Measurements from ENCODE around the gene MZT1. TPM values are rescaled to one million over a fixed set of nuclear protein-coding genes. Genes with fewer than 3 reads are reported as not detected.

The MZT1 gene
- total RNA-seq, 1 donor from 2014 or later = 17.9 TPM

DNA sequence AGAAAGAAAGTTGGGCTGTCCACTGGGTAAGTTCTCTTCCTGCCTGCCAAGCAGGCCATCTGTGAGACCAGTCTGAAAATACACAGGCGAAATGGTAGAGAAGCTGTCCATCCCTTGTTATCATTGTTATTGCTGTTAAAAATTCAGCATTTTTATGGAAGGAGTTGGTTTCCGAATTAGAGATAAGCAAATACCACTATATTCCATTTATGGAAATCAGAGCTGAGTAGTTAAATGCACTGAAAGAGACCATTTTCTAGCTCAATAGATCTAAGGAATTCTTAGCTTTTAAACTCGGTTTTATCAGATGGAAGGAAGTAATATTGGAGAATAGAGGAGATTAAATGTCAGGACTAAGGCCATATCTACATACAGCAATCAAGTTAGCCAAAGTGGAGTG, 40.7 kb downstream of the MZT1 start:
- intact Hi-C loops (cut with micrococcal nuclease) = no loop called here

DNA sequence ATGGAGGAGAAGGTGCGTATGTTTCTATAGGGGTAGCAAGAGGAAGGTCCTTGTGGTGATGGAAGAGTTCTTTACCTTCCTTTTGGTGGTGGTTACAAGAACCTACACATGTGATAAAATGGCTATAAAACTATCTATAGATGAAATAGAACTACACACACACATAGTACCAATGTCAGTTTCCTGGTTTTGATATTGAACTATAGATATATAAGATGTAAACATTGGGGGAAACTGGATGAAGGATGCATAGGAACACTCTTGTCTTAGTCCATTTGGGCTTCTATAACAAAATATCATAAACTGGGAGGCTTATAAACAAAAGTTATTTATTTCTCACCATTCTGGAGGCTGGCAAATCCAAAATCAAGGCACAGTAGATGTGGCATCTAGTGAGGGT, 47.1 kb downstream of the MZT1 start:
- intact Hi-C loops (cut with micrococcal nuclease) = no loop called here

DNA sequence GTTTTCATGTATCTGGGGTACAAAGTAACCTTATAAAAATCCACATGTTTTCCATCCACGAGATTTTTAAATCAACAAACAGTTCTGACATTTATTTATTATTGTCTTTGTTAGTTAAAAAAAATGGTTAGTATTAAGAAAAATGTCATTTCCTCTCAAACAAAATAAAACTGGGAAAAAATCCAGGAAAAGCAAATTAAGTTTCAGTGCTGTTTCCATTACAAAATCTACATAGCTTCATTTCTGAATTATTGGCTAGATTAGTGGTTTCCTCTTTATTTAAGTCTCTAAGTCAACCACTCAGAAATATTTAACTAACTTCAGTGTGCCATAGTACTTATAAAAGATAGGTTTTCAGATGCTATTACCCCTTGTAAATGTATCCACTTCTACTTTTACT, 49.1 kb downstream of the MZT1 start:
- intact Hi-C loops (cut with micrococcal nuclease) = no loop called here

GRCh38 chr13:72677431-72677830, 50.0 kb downstream of the MZT1 start:
- intact Hi-C loops (cut with micrococcal nuclease) = no loop called here

- intact Hi-C loops (cut with micrococcal nuclease) = no loop called here
These were observed 61.0 kb downstream of the MZT1 start for GRCh38 chr13:72666391-72666790.

- intact Hi-C loops (cut with micrococcal nuclease) = no loop called here
These were observed 64.9 kb downstream of the MZT1 start for GRCh38 chr13:72662548-72662947.

Other genes with a start within 250 kb of the MZT1 start
- gene BORA, start 294 bp upstream of the MZT1 start, total RNA-seq = 24.2 and 27.2 TPM in 2 replicates
- 31.0 and 33.4 TPM in 2 replicates for gene DIS3, start 54.3 kb upstream of the MZT1 start, total RNA-seq
- gene PIBF1, start 54.5 kb upstream of the MZT1 start, total RNA-seq = 20.5 and 24.6 TPM in 2 replicates